ENCODE data around the gene IL21R.

DNA sequence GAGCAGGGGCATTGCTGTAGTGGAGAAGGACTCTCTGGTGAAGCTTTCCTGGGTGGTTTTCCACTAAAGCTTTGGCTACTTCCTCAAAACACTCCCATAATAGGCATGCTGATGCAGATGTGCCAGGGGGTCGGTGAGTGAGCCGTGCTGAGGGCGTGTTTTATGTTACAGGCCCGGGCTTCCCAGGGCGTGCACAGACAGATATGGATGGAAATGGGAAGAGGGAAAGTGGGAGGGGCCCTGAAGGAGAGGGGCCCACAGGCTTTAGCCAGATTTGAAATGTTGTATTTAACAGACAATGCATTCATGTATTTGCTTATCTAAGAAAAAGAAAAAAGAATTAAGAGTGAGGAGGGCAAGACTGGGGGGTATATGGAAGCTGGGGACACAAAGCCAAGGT is 56.3 kb downstream of the IL21R start:
- TF ChIP-seq ZNF8 (CRISPR knock-in tag; IDR thresholded peaks at IDR 0.05) (no peak), TSHZ2 (CRISPR knock-in tag; IDR thresholded peaks at IDR 0.05) (no peak), PATZ1 (CRISPR knock-in tag; IDR thresholded peaks at IDR 0.05; ENCODE audit: borderline replicate concordance) (no peak), CSRNP3 (CRISPR knock-in tag; IDR thresholded peaks at IDR 0.05) (no peak), ZNF565 (CRISPR knock-in tag; conservative IDR thresholded peaks at IDR 0.05; ENCODE audit: low read depth) (no peak)
